ENCODE measurements around the gene EXOC6B.

EXOC6B gene

GRCh38 chr2:72685638-72686213 lies 140.1 kb downstream of the EXOC6B start:
- no peaks in the 10 kb centered on the region for H3K27me3 ChIP-seq (ENCODE audit: insufficient read depth, low read depth, severe bottlenecking)
- no peak for TF ChIP-seq CTCF (IDR thresholded peaks at IDR 0.05; ENCODE audit: low read depth, low read length)
- no peaks in the 10 kb centered on the region for H3K9me3 ChIP-seq (ENCODE audit: severe bottlenecking)
- DNase-seq = no peak
- no peaks in the 10 kb centered on the region for H3K36me3 ChIP-seq
- H3K27ac ChIP-seq = no peak overlapping the region
- H3K4me3 ChIP-seq (ENCODE audit: low read depth, low read length) = no peak overlapping the region

- no peaks in the 10 kb centered on the region for H3K36me3 ChIP-seq
- DNase-seq = no peak
- H3K27me3 ChIP-seq (ENCODE audit: insufficient read depth, low read depth, severe bottlenecking) = no peaks in the 10 kb centered on the region
- H3K27ac ChIP-seq = no peak overlapping the region
- no peaks in the 10 kb centered on the region for H3K9me3 ChIP-seq (ENCODE audit: severe bottlenecking)
- H3K4me3 ChIP-seq (ENCODE audit: low read depth, low read length) = no peak overlapping the region
- no peak for TF ChIP-seq CTCF (IDR thresholded peaks at IDR 0.05; ENCODE audit: low read depth, low read length)
Measured at GRCh38 chr2:72682061-72682460, 143.8 kb downstream of the EXOC6B start.

GRCh38 chr2:72681016-72681995 lies 144.5 kb downstream of the EXOC6B start:
- no peaks in the 10 kb centered on the region for H3K36me3 ChIP-seq
- DNase-seq = no peak
- H3K9me3 ChIP-seq (ENCODE audit: severe bottlenecking) = no peaks in the 10 kb centered on the region
- no peak overlapping the region for H3K4me3 ChIP-seq (ENCODE audit: low read depth, low read length)
- no peak overlapping the region for H3K27ac ChIP-seq
- no peaks in the 10 kb centered on the region for H3K27me3 ChIP-seq (ENCODE audit: insufficient read depth, low read depth, severe bottlenecking)
- no peak for TF ChIP-seq CTCF (IDR thresholded peaks at IDR 0.05; ENCODE audit: low read depth, low read length)

- TF ChIP-seq CTCF (IDR thresholded peaks at IDR 0.05; ENCODE audit: low read depth, low read length) = no peak
- DNase-seq = no peak
- Histone ChIP-seq H3K36me3 (no peaks in the 10 kb centered on the region), H3K9me3 (ENCODE audit: severe bottlenecking) (no peaks in the 10 kb centered on the region), H3K27me3 (ENCODE audit: insufficient read depth, low read depth, severe bottlenecking) (no peaks in the 10 kb centered on the region), H3K4me3 (ENCODE audit: low read depth, low read length) (no peak overlapping the region), H3K27ac (no peak overlapping the region)
Measured at GRCh38 chr2:72678024-72678423, 147.8 kb downstream of the EXOC6B start.

- Histone ChIP-seq H3K27ac (no peak overlapping the region), H3K36me3 (no peaks in the 10 kb centered on the region), H3K27me3 (ENCODE audit: insufficient read depth, low read depth, severe bottlenecking) (no peaks in the 10 kb centered on the region), H3K9me3 (ENCODE audit: severe bottlenecking) (no peaks in the 10 kb centered on the region), H3K4me3 (ENCODE audit: low read depth, low read length) (no peak overlapping the region)
- no peak for DNase-seq
- TF ChIP-seq CTCF (IDR thresholded peaks at IDR 0.05; ENCODE audit: low read depth, low read length) = no peak
Measured at GRCh38 chr2:72676341-72677025, 149.3 kb downstream of the EXOC6B start.
